ENCODE data around the gene SLC34A3.

The SLC34A3 gene

DNA sequence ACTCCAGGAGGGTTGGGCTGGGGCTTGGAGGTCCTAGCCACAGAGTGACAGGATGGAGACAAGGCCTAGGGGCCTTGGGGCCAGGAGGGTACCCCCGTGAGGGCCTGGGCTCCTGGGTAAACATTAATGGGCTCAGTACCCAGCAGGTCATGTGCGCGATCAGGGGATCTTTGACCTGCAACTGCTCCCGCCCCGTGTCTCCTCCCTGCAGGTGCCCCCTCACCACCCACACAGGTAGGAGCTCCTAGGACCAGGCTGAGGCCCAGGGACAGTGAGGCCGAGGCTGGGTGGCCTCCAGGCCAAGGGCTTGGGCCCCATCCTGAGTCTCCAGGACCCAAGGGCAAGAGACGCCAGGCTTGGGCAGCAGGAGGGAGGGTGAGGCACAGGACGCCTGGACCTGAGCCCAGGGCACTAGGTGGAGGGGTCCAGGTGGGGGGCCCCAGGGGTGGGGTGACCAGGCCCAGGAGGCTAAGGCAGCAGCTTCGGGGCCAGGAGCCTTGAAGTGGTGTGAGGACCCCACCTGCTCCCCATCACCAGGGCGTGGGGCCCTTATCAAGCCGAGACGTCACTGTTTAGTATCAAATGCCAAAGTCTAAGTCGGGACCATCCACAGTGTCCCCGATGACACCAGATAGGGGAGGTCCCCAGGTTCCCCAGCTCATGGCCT is at the start of gene SLC34A3:
SLC34A3 (plus strand) TSS at position 197 of the 667 bp plus-strand sequence. CDS start 802 bp downstream, outside the sequence.
- DNase-seq (ENCODE audit: low spot score) = no peak

DNA sequence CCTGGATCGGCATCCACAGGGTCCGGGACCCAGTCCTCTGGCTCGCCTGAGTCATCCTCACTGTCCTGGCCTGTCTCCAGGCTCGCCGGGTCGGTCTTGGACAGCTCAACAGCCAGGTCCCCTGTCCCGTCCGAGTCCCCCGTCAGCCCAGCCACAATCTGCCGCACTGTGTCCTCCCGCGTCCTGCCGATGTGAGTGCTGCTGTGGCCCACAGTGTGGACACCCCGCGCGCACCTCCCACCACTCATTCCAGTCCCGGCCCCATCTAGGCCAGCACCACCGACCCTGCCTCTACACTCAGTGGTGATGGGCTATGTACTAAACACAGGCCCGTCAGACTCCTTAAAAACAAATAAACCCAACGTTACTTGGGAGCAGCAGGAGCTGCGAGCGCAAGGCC is 49.0 kb upstream of the SLC34A3 start:
- DNase-seq (ENCODE audit: low spot score) = no peak

DNA sequence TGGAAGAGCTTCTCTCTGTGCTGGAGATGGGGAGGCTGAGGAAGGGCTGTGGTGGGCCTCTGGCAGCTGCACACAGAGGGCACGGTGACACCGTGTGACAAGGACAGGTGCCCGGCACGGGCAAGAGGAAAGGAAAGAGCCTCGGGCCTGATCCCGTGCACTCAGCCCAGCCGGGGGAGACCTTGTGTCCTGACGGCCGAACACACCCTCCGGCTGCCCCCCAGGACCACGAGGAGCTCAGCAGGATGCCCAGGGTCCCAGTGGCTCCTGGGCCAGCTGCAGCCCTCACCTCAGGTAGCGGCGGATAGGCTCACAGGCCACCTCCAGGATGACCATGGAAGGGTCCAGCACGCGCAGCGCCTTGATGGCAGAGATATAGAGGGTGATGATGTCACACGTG is 47.9 kb upstream of the SLC34A3 start:
- no peak for DNase-seq (ENCODE audit: low spot score)

DNA sequence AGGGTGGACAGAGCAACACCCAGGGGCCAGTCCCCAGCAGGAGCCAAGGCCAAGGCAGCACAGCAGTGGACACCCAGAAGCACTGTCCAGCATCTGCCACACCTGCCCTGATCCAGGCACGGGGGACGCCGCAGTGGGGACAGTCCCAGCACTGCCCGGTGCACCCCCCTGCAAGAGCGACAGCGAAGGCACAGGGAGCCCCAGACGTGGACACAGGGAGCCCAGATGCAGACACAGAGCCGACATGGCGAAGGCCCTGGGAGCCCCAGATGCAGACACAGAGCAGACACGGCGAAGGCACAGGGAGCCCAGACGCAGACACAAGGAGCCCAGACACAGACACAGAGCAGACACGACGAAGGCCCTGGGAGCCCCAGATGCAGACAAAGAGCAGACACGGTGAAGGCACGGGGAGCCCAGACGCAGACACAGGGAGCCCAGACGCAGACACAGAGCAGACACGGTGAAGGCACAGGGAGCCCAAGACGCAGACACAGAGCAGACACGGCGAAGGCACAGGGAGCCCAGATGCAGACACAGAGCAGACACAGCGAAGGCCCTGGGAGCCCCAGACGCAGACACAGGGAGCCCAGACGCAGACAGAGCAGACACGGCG is 46.6 kb upstream of the SLC34A3 start:
- no peak for DNase-seq (ENCODE audit: low spot score)

DNA sequence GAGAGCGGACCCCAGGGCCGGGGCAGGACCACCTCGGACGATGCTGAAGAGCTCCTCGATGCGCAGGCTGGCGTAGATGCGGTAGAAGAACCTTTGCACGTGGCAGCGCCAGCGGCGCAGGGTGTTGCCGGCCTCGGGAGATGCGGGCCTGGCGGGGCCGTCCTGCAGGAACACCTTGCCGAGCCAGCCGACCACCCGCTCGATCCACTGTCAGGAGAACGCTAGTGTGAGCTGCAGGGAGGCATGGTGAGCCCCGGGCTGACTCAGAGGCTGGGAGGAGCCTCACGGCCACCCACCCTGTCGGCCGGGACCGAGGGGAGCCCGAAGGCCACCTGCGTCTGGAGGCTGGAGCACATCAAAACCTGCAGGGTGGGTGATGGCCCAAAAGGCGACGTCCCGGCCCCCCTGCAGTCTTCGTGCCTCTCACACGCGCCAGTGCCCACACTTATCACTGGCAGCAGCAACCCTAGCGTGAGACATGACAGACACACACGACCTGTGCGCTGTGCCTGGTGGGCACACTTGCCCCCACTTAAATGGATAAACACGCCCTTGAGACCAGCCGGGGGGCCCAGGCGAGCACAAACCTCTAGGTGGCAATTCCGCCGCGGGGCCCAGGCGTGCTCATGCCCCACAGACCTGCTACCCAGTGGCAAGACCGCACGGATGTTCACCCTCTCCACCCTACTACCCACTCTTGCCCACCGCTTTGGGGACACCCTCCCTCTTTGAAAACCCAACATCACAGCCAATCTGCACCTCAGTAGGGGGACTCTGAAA is 45.6 kb upstream of the SLC34A3 start:
- no peak for DNase-seq (ENCODE audit: low spot score)

DNA sequence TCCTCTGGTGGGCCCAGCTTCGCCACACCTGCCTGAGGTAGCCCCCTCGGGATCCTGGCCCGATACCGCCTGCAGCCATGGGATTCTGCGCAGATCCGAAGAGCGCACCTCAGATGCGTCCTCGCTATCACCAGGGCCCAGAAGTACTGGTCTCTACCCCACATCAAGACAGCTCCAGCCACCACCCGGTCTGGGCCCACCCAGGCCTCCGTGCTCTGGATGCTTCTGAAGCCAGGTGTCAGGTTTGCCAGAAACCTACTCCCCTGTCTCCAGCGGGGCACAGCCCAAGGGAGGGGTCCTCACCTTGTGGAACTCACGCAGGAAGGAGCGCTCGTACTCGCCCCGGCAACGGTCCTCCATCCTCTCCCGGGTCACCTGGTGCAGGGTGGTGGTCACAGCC is 44.8 kb upstream of the SLC34A3 start:
- no peak for DNase-seq (ENCODE audit: low spot score)

DNA sequence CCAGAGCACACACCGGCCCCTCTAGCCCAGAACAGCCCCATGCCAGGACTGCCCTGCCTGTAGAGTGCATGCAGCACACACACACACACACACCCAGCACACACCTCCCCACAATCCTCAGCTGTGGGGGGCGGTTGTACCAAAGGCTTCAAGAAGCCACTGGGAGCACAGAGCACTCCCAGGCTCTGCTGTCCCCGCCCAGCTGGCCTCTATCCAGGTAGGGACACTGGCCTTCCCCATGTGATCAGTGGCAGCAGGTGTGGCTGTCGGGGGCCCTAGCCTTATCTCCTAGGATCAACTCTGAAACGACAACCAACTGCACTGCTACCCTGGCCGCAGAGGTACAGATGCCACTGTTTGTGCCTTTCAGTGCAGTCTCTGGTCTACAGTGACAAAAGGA is 44.3 kb upstream of the SLC34A3 start:
- DNase-seq (ENCODE audit: low spot score) = peak; percentile 41

DNA sequence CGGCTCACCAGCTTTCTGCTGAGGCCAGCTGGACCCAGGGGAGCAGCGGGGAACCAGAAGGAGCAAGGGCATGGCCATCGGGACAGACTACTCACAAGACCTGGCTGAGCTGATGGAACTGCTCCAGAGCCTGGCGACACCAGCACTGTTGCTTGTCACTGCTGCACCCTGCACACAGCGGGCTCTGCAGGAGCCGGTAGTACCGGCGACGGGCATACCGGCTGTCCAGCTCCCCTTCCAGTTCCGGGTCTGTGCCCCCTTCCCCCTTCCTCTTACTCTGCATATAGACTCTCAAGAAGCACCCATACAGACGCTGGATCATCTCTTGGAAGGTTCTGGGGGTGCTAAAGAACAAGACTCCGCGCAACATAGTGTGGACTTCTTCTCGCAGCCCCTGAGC is 43.3 kb upstream of the SLC34A3 start:
- DNase-seq (ENCODE audit: low spot score) = no peak

DNA sequence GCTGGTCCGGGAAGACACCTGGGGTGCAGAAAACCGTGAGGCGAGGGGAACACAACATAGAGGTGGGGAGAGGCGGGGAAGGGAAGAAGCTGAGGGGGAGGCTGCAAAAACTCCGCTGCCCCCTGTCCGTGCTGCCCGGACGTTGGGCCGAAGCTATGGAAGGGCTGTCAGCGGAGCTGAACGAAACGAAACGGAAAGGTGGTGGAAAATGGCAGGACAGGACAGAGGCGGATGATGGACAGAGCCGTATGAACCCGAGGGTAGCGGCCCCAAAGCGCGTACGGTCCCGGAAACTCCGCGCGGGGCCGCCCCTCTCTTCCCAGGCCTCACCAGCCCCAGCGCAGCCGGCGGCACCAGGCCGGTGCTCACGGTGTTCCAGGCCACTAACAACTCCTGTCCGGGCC is 42.6 kb upstream of the SLC34A3 start:
- DNase-seq (ENCODE audit: low spot score) = no peak

DNA sequence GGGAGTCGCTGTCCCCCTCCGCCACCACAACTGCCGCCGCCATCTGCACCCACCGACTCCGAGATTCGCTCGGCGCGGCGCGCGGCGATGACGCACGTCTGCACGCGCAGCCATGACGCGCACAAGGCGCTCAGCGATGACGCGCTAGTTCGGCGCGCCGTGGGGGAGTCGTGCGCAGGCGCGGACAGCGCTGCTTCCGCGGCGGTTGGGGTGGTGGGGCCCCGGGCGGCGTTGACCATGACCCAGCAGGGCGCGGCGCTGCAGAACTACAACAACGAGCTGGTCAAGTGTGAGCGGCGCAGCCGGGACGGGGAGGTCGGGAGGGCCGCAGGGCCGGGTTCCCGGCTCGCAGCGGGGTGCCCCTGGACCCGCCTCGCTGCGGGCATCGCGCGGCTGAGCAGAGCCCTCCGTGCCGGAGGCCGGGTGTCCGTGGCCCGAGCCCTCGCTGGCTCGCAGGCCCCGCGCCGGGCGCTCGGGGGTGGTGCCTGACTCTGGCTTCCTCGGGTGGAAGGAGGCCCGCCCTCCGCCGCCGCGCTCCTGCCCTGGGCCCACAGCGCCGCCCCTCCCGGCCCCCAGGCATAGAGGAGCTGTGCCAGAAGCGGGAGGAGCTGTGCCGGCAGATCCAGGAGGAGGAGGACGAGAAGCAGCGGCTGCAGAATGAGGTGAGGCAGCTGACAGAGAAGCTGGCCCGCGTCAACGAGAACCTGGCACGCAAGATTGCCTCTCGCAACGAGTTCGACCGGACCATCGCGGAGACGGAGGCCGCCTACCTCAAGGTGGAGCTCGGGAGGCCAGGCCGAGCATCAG is 42.0 kb upstream of the SLC34A3 start, which contains the start of the genes ANAPC2 and SSNA1:
ANAPC2 (minus strand) TSS at position 71 of the 807 bp plus-strand sequence; CDS start at position 43, 28 bp downstream.
SSNA1 (plus strand) TSS at position 187 of the 807 bp plus-strand sequence; CDS start at position 238, 51 bp downstream.
- peak; percentile 98 for DNase-seq (ENCODE audit: low spot score)

DNA sequence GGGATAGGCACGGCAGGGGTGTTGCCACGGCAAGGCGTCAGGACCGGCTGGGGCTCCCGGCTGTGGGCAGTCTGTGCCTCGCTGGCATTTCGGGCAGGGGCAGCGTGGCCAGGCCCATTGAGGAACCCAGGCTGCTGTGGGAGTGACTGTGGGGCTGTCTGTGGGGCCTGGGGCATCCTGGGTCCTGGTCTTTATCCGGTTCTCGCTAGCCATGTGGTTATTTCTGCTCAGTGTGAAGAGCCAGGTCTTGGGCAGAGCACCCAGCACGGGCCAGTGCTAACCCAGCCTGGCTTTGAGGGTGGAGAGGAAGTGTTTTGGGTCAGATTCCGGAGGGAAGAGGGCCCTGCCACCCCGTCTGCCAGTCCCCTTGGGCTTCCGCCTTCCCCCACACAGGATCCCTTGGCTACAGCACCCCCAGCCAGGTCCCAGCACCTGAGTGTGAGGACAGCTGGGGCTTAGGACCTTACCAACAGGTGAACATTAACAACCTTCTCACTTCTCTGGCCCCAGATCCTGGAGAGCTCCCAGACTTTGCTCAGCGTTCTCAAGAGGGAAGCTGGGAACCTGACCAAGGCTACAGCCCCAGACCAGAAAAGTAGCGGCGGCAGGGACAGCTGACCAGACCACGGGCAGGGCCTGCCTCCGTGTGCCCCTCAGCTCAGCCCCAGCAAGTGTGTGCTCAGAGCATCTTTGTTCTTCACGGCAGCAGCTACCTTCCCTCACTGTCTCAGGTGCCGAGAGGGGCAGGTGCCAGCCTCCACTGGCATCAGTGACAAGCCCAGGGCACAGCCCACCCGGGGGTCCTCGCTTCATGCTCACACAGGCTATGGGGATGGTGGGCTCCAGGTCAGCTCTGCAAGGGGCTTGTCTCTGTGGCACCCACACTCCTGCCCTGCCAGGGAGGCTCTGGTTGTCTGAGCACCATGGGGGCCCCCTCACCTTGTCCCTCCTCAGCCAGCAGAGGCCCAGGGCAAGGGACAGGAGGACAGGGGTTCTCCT is 41.1 kb upstream of the SLC34A3 start:
- no peak for DNase-seq (ENCODE audit: low spot score)

DNA sequence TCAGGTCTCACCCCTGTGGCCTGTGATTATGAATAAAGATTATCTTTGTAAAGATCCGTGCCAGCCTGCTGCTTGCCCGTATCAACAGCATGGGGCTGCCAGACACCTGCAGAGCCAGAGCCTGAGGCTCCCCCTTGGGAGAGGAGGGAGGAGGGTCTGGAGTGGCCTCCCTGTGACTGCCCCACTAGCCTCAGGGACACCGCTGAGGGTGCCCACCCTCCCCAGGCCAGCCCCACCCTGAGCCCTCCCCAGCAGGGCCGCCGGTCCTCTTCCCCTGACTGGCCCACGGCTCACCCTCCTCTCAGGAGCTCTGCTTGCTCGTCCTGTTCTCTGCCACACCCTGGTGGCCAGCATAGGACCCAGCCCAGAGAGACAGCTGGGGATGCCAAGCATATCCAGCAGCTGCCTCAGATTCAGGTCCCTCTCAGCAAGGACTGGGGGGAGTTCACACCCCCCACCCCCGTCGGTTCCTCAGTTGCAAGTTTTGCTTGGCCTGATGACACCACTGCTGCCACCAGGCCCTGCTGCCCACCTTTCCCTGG is 40.3 kb upstream of the SLC34A3 start:
- DNase-seq (ENCODE audit: low spot score) = no peak

DNA sequence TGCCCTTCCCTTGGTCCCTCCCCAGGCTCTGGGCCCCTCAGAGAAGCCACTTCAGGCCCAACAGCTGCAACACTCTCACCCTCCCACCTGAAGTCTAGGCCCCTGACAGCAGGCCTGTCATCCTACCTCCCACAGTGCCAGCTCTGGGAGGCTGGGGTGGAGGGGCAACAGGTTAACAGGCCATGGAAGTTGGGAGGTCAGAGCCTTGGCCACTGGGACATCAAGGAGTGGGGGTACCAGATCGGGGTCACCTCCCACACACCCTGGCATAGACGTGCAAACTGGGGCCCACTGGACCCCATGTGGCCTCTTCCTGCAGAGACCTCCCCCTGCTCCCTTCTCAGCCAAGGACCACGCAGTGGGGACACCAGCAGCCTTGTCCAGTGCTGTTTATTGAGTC is 39.5 kb upstream of the SLC34A3 start:
- DNase-seq (ENCODE audit: low spot score) = no peak

DNA sequence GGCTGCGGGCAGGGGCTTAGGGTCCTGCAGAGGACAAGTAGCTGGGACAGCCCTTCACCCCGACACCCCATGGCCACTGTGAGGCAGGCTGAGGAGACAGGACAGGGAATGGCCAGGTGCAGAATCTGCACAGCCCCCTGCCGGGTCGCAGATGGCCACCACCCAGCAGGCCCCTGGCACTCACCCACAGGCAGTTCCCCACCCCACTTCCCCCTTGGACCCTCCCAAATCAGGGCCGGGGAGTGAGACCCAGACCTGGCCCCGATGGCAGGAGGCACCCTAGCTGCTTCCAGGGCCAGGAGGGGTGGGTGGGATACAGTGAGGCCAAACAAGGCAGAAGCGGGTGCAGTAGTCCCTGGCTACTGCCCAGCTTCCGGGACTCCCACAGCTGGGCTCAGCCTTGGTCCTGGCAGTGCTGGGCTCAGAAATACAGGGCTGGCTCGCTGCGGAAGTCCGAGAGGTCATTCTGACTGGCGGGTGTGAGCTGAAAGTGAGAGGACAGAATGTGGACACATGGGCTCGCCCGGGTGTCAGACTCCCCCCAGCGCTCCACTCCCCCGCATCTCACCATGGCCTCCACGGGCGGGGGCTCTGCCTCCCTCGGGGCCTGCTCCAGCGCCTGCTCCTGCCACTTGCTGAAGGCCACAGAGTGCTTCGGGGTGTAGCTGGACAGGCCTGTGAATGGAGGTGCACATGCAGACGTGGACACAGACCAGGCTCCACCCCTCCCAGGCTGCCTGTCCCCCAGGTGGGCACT is 38.8 kb upstream of the SLC34A3 start:
- DNase-seq (ENCODE audit: low spot score) = no peak

DNA sequence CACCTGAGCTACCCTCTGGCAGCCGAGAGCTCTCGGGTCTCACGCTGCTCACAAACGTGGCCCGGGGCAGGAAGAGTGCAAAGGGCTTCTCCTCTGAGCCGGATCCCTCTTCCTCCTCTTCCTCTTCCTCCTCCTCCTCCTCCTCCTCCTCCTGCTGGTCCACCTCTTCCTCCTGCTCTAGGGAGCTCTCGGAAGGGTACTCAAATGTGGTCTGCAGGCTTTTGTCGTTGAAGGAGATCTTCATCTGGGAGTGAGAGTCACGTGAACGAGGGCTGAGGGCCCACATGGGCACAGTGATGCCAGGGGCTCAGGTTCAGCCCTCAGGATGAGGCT is 38.3 kb upstream of the SLC34A3 start:
- DNase-seq (ENCODE audit: low spot score) = no peak

DNA sequence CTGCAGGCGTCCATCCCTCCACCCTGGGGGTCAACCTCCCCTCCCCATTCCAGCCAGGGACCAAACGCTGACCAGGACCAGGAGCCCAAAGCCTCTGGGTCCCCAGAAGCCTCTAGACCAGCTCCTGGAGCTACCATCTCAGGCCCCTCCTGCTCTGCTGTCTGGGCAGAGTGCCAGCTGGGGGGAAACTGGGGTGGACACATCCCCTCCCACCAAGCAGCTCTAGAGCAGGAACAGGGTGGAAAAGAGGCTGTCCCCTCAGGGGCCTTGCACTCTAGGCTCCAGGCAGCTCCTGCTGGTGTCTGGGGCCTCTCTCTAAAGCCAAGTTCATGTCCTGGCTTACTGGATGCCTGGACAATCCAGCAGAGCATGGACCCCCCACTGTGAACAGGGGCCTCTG is 37.8 kb upstream of the SLC34A3 start:
- no peak for DNase-seq (ENCODE audit: low spot score)

DNA sequence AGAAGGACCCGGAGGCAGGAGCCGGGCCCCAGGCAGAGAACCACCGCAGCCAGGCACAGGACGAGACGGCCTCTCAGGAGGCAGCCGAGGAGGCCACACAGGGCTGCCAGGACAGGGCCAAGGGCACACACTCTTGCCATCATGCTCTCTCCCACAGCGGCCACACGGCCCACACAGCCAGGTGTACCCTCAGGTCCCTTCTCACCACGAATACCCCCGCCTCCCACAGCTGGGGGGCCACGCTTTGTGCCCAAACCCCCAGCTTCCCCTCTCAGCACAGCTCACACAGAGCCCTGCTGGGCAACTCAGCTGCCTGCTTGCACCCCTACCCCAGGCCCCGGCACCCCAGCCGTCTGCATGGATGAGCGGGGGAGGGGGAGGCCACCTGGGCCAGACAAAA is 36.9 kb upstream of the SLC34A3 start:
- no peak for DNase-seq (ENCODE audit: low spot score)

DNA sequence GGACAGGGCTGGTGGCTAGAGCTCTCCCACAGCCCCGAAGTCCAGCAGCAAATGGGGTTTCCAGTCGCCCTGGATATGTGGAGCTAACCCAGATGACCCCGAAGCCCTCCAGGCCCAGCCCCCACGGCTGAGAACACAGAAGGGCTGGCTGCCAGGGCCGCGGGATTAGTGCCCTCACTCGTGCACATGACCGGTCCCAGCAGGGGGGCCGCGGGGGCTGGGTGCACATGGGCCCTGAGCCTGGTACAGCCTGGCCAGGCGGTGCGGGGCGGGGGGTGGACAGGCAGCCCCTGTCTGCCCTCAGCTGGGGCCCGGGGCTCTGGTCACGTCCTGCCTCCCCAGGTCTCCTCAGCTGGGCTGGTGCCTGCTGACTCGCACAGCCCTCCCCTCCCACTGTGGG is 36.3 kb upstream of the SLC34A3 start:
- DNase-seq (ENCODE audit: low spot score) = no peak

DNA sequence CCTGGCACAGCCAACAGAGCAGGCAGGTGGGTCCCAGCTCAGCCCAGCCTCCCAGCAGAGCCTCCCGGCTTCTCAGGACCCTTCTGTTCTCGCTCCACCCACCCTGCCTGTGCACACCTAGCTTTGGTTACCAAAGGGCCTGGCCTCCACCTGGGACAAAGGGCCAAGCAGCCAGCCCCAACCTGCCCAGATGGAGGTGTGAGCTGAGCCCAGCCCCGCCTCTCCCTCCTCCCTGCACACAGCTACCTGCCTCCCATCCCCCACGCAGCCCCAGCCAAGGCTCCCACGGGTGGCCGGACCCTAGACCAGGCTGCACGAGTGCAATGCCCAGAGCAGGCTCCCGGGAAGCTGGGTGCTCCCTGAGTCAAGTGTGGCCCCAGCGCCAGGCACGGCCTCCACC is 35.8 kb upstream of the SLC34A3 start:
- DNase-seq (ENCODE audit: low spot score) = no peak
